GM12801 (cell line): ENCODE data around the gene POLDIP3.

Experiments used
- TF ChIP-seq, protein P1 (sequence below): IDR thresholded peaks from one replicate; pipeline ENCODE4 v1.5.1; 2011; ENCODE audit warnings: control low read depth; ENCODE audit not compliant: insufficient read length; ENCODE audit errors: extremely low read depth

POLDIP3 gene

GRCh38 chr22:42649246-42650099 is 34.8 kb upstream of the POLDIP3 start, which contains the start of gene CYB5R3:
Gene CYB5R3, minus strand, starts transcription at chr22:42649392. Its CDS starts 77 bp downstream, at chr22:42649315.
- TF ChIP-seq, protein P1, sequence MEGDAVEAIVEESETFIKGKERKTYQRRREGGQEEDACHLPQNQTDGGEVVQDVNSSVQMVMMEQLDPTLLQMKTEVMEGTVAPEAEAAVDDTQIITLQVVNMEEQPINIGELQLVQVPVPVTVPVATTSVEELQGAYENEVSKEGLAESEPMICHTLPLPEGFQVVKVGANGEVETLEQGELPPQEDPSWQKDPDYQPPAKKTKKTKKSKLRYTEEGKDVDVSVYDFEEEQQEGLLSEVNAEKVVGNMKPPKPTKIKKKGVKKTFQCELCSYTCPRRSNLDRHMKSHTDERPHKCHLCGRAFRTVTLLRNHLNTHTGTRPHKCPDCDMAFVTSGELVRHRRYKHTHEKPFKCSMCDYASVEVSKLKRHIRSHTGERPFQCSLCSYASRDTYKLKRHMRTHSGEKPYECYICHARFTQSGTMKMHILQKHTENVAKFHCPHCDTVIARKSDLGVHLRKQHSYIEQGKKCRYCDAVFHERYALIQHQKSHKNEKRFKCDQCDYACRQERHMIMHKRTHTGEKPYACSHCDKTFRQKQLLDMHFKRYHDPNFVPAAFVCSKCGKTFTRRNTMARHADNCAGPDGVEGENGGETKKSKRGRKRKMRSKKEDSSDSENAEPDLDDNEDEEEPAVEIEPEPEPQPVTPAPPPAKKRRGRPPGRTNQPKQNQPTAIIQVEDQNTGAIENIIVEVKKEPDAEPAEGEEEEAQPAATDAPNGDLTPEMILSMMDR: no peak

DNA sequence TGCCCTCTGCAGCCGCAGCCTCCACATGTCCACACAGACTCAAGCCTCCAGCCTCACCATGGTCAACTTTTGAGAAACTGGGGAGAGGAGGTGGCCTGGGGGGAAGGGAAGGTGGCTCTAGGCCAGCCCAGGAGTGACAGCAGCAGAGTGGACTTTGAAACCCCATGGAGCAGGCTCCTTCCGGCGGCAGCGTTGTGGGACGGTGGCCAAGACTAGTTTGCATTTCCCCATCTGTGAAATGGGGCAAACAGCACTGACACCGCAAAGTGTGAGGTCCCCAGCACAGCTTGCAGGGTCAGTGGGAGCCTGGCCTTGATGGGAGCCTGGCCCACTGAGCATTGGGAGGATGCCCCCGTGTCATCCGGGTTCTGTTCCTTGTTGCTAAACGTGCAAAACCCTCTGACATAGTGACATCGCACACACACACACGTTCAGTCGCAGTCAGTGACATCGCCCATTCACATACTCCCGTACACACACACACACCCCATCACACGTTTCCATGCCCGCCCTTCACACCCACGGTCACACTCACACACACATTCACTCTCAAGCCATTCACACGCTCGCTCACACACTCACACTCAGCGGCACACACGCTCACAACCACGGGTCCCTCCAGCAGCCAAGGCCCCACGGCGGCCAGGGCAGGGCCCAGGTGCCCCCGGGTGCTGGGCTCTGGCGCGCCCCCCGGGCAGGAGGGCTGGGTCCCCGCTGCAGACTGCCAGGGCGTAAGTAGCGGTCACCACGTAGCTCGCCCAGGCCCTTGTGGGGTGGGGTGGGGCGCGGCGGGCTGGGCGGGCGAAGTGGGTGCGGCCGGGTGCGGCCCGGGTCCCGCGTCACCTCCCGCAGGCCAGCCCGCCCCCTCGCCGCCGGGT is 33.9 kb upstream of the POLDIP3 start:
- TF ChIP-seq, protein P1: no peak

GRCh38 chr22:42648017-42648367 is 33.3 kb upstream of the POLDIP3 start:
- TF ChIP-seq, protein P1: no peak

DNA sequence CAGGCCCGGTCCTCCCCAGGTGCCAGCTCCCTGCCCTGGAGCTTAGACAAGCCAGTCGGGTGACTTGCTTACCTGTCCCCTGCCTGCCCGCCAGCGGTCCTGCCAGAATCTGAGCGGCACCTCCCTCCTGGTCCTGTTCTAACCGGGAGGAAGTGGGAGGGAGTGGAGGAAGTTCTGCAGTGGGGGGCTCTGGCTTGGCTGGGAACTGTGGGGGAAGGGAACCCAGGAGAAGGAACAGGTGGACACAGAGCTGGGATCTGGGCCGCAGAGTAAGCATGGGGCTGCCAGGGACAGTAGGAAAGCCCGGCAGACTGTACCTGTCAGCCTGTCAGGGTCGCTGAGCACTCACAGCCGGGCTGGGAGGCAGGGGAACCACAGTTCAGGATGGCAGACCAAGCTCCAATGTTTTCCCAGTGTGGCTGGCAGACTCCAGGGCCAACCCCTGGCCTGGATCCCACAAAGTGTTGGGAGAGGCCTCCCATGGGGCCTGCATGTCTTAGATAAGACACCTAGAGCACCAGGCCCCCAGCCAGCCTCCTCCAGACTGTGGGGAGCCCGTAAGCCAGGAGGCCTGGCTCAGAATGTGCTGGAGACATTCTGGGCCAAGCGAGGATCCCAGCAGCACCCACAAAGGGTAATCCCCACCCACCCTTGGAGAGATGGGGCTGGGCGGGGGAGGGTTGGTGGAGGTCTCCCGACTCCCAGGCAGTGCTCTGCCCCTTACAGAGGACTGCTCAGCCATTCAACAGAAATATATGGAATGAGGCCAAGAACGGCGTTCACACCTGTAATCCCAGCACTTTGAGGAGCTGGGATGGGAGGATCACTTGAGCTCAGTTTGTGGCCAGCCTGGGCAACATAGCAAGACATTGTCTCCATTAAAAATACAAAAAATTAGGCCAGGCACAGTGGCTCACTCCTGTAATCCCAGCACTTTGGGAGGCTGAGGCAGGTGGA is 32.2 kb upstream of the POLDIP3 start:
- TF ChIP-seq, protein P1: no peak

GRCh38 chr22:42645938-42646568 is 31.4 kb upstream of the POLDIP3 start:
- TF ChIP-seq, protein P1: no peak

- TF ChIP-seq, protein P1: no peak
Observed at GRCh38 chr22:42645341-42645937, 30.8 kb upstream of the POLDIP3 start.
